Hematopoietic multipotent progenitor cell treated with erythropoietin and hydrocortisone succinate and interleukin-3 and kit ligand, for 15 days (in vitro differentiated cells): ENCODE results near the gene DUSP5.
"Not testable (repeated sequence)": the region's sequence is repeated elsewhere in the genome, so short reads cannot be mapped to it uniquely, and the experiment has no call there.

Experiments used
- DNase-seq: peaks from one replicate; pipeline ENCODE4 v3.0.0-alpha.2; 2015; ENCODE audit warnings: low spot score

Gene DUSP5

GRCh38 chr10:110497438-110498086, at the start of gene DUSP5:
TSS of gene DUSP5 (plus strand) at chr10:110497907. CDS start at chr10:110498122, 215 bp downstream.
- DNase-seq = peak; percentile 95

- DNase-seq = no peak
Measured at GRCh38 chr10:110448682-110449418, 48.9 kb upstream of the DUSP5 start.

GRCh38 chr10:110455446-110455845, 42.3 kb upstream of the DUSP5 start:
- no peak for DNase-seq

- DNase-seq = no peak
Measured at GRCh38 chr10:110456046-110456445, 41.7 kb upstream of the DUSP5 start.

- no peak for DNase-seq
Measured at GRCh38 chr10:110456523-110457091, 41.1 kb upstream of the DUSP5 start.

GRCh38 chr10:110457851-110458250, 39.9 kb upstream of the DUSP5 start:
- no peak for DNase-seq

- DNase-seq = no peak
Measured at GRCh38 chr10:110458266-110458920, 39.3 kb upstream of the DUSP5 start.

- DNase-seq = no peak
Measured at GRCh38 chr10:110459600-110459999, 38.1 kb upstream of the DUSP5 start.

GRCh38 chr10:110460111-110460809, 37.4 kb upstream of the DUSP5 start:
- no peak for DNase-seq

- no peak for DNase-seq
Measured at GRCh38 chr10:110461088-110461487, 36.6 kb upstream of the DUSP5 start.

GRCh38 chr10:110461530-110461929, 36.2 kb upstream of the DUSP5 start:
- DNase-seq = no peak

- DNase-seq = no peak
Measured at GRCh38 chr10:110462166-110463095, 35.3 kb upstream of the DUSP5 start.

GRCh38 chr10:110468258-110468657, 29.4 kb upstream of the DUSP5 start:
- DNase-seq = not testable (repeated sequence)

GRCh38 chr10:110470541-110470940, 27.2 kb upstream of the DUSP5 start:
- DNase-seq = not testable (repeated sequence)

- no peak for DNase-seq
Measured at GRCh38 chr10:110471566-110472139, 26.1 kb upstream of the DUSP5 start.

GRCh38 chr10:110474017-110474416, 23.7 kb upstream of the DUSP5 start:
- DNase-seq = no peak

- DNase-seq = no peak
Measured at GRCh38 chr10:110474826-110475225, 22.9 kb upstream of the DUSP5 start.

GRCh38 chr10:110475722-110476515, 21.8 kb upstream of the DUSP5 start:
- no peak for DNase-seq

- no peak for DNase-seq
Measured at GRCh38 chr10:110479710-110480109, 18.0 kb upstream of the DUSP5 start.

GRCh38 chr10:110480387-110480786, 17.3 kb upstream of the DUSP5 start:
- no peak for DNase-seq
